HG02981 (cell line): ENCODE results near the gene ARHGAP26.

ENCODE experiments used
- ATAC-seq: cut with Tn5 transposase; IDR thresholded peaks from one replicate; pipeline ENCODE4 v1.9.1; 2021; ENCODE audit warnings: mild to moderate bottlenecking, moderate library complexity; ENCODE audit not compliant: unreplicated experiment

The ARHGAP26 gene

DNA sequence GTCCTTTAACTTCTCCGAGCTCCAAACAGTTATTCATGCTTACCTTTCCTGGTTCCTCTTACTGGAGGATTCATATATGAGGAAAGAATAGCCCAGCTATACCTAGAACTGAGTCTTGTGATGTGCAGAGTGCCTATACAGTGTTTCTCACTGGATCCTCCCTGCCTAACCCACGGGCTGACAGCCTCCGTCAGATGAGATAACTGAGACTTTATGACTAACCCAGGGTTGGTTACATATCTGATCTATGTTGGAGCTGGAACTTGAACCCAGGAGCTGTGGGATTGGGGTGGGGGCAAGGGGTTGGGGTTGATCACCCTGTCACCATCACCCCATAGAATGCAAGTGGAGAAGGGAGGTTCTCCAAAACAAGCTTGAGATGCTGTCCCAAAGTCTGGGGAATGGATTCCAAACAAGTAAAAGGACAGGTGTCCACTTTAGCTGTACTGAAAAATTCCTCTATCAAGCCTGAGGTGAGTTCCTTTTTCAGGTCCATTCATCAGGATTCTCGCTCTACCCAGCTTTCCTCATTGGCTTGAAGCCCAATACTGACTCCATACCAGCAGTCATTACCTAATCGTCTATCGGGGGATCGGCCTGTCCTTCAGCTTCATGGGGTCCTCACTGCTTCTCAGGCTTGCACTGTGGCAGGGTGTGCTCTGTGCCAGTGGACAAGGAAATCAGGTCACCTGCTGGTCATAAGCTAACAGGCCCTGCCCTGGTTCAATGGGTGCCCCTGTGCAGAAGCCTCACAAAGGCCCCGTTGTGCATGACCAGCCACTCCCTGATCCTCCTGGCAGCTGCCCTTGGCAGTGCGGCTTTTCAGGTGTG, 100.6 kb downstream of the ARHGAP26 start:
- ATAC-seq: no peak

DNA sequence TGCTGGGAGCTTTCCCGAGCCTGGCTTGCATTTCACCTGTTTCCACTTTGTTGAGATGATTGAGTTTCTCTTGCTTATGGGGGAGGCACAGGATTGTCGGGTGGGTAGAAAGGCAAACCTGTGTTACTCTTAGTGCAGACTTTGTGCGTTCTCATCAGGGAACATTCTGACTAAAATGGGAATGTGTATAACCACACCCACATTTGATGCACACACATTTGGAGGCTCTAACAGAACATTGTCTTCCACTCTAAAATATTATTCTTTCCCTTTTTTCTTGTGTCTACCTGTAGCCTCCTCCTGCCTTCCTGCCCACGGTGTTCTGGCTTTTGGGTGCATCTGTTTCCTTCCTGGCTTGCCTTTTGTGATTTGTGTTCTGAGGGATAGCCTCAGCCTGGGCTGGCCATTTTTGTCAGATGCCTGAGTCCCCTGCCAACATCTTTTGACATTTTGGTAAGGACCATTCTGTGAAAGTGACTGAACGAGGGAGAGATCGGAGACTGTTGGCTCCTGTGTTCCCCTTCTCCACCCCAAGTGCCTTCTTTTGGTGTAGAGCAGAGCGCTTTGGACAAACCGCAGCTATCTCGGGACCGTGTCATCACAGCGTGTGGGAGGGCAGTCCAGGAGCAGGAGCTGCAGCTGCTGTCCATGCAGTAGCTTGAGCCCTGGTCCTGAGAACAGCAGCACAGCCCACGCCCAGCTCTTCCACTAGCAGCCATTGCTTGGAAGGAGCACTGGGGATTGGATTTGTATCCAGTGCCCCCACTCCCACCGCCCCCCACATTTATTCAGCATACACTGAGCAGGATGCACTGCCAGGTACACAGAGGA, 101.4 kb downstream of the ARHGAP26 start:
- no peak for ATAC-seq

- ATAC-seq: no peak
Measured at GRCh38 chr5:142872217-142872616, 102.0 kb downstream of the ARHGAP26 start.

DNA sequence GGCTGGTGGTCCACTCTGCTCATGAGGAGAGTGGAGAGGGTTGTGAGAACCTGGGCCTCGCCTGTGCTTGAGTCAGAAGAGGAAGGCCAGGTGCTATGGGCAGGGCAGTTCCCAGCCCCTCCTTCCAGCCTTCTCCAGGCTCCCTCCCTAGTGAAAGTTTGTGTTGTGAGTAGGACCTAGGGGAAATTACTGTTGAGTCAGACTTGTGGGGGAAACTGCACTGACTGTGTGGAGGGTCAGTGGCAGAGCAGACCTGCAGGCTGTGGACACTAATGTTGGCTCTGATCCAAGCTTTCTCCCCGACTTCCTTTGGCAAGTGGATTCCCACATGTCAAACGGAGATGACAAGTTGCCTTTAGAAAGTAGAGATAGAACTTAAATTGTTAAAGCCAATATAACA, 102.6 kb downstream of the ARHGAP26 start:
- ATAC-seq: no peak

DNA sequence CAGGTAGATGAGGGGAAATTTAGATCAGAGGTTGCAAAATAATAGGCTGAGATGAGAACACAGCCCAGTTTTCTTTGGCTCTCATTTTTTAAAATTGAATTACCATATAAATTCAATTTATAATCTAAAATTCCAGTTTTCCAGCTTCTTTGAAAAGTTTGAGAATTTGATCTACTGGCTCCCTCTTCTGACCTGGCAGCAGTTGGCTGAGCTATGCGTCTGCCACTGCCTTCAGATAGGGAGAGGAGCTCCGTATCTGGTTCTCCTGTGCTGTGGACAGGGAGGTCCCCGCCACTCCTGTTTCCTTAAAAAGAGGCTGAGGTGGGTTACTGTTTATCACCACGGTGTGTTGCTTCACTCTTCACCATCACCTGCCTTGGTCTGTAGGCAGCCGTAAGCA, 103.7 kb downstream of the ARHGAP26 start:
- no peak for ATAC-seq

- no peak for ATAC-seq
Measured at GRCh38 chr5:142874540-142874939, 104.4 kb downstream of the ARHGAP26 start.

GRCh38 chr5:142875936-142876335, 105.8 kb downstream of the ARHGAP26 start:
- no peak for ATAC-seq

- no peak for ATAC-seq
Measured at GRCh38 chr5:142876817-142877216, 106.6 kb downstream of the ARHGAP26 start.

DNA sequence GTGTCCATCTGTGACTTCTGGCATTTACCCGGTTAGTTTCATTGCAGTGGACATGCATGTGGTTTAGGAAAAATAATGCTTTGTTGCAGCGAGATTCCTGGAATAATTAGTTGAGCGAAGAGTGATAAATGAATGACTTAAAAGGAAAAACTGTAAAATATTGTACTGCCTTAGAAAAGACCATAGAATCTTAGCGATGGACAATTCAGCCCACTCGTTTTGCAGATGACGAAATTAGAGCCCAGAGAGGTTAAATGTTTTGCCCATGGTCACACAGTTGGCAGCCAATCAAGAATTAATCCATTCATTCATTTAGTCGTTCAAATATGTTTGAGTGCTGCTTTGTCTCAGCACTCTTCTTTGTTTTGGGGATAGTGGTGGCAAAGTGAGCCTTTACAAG, 107.9 kb downstream of the ARHGAP26 start:
- no peak for ATAC-seq

GRCh38 chr5:142878638-142879037, 108.5 kb downstream of the ARHGAP26 start:
- ATAC-seq: no peak

GRCh38 chr5:142881076-142881783, 111.1 kb downstream of the ARHGAP26 start:
- peak; percentile 55 for ATAC-seq

DNA sequence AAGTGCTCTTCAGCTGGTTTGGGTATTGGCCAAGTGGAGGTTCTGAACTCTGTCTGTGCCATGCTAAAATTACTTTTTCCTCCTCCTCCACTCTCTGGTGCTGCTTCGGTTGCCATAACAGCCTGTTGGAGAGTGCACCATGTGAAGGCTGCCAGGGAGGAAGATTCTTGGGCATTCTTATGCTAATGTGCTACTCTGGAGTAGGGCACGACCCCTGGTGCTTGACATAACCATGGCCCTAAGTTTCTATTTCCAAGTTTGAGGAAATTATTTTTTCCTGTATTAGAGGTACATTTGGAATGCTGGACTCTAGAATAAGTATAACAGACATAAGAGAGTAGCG, 111.6 kb downstream of the ARHGAP26 start:
- ATAC-seq: no peak

- no peak for ATAC-seq
Measured at GRCh38 chr5:142883025-142883424, 112.8 kb downstream of the ARHGAP26 start.

DNA sequence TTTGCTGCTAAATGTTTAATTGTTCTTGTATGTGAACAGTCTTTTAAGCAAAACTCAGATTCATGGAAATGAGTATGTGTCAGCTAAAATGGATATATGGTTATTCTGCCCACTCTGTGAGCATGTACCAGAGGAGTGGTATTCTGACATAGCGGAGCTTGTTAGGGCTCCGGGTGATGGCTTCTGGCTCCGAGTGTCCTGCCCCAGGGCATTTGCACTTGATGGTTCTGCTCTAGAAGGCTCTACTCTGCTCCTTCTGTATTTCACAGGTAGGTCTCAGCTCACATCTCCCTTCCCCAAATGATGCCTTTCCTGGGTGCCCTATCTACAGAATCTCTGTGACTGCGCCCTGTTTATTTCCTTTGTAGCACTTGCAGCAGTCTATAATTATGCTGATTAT, 113.3 kb downstream of the ARHGAP26 start:
- ATAC-seq: no peak

- ATAC-seq: no peak
Measured at GRCh38 chr5:142884029-142884428, 113.9 kb downstream of the ARHGAP26 start.

DNA sequence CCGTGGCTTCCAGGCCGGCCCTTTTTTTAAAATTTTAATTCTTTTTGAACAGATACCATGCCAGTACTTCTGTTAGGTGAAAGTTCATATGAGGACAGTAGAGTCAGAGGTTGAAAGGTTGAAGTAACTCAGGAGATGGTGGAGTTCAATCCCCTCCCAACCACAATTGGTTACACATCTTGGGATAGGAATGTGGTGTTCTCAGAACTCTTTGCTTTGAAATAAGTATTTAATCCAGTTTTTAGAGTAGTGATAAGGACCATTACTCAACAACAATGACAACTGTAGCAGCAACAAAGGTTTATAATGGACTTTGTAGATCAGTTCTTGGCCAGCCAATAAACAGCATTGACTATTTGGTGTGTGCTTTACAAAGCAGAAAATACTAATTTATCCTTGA, 116.0 kb downstream of the ARHGAP26 start:
- no peak for ATAC-seq

DNA sequence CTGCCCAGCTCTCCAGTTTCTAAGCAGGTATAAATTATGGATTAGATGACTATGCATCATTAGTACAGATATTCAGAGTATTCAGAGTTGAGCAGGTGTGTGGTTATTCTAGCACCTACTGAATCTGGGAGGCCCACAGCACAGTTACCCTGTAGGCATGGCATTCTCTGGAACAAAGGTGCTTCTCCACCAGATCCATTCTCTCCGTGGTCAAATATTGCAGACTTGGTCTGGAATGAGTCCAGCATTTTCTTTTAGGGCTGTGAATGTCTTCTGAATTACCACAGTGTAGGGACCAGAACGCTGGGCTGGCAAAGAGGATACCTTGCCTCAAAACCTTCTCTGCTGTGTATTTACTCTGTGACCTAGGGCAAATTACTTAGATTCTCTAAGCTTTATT, 116.8 kb downstream of the ARHGAP26 start:
- no peak for ATAC-seq

DNA sequence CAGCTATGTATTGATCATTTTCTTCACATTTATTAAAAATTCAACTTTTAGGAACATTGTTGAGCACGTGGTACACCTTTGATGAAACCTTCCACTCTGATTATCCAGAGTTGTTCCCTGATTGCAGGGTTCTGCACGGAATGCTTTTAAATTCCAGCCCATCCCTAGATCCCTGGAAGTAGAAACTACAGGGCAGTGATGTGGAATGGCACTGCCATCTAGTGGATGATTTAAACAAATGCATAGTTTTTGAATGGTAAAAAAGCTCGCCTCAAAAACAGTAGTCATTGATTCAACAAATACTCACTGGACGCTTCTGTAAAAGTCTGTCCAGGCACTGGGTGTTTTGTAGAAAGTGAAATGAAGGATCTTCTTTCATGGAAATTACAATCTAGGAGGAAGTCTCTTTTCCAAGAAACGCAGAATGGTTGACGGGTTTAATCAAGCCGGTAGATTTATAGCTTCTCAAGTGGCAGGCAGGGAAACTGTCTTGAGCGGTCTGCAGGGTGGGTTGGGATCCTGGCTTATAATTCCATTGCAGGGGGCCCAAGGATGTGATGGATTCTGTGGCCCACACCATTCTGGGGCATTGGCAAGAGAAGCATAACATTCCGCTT, 118.4 kb downstream of the ARHGAP26 start:
- ATAC-seq: no peak

- ATAC-seq: no peak
Measured at GRCh38 chr5:142892021-142892420, 121.8 kb downstream of the ARHGAP26 start.

DNA sequence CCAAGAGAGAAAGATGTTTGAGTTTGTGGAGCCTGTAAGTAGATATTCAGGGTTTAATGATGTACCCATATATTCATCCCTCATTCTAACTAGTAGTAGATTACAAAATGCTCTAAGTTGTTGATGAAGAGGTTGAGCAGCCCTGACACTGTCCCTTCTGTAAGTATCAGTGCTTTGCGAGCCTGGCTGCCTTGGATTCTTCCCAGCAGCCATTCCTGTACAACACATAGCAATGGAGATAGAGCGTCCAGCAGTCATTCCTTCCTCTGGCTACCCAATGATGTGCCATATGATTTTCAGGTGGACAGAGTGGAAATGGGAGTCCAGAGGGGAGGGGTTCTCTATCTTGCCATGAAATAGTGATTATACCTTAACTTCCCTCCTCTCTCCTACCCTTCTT, 124.1 kb downstream of the ARHGAP26 start:
- no peak for ATAC-seq

- no peak for ATAC-seq
Measured at GRCh38 chr5:142894749-142895148, 124.6 kb downstream of the ARHGAP26 start.
